GM12892 (cell line): ENCODE measurements around the gene NYAP2.

Source experiments
- POLR2A ChIP-seq: IDR thresholded peaks from 2 replicates; pipeline ENCODE4 v1.6.1; 2011; ENCODE audit warnings: low read depth, low read length, control low read depth
- POLR2AphosphoS5 ChIP-seq: IDR thresholded peaks from 2 replicates; pipeline ENCODE4 v1.6.1; 2011; ENCODE audit warnings: low read depth, low read length, control low read depth

DNA sequence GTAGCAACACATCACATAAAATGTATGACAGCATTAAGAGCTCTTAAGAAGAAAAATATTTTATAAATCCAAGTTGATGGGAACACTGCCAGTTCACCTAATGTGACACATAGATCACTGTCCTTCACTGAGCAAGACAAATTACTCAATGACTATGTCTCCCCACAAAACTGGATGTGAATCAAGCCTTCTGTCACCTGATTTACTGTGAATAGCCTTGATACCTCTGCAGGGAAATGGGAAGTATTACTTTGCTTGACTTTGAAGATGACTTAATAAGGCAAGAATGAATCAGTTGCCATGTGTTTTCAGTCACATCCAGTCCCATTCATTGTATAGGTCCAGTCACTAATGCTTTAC, 94.6 kb downstream of the NYAP2 start:
- TF ChIP-seq POLR2A (no peak), POLR2AphosphoS5 (no peak)
